Measurements from ENCODE around the gene GTF2A1.

GRCh38 chr14:81170829-81171195, 49.9 kb downstream of the GTF2A1 start:
- TF ChIP-seq EZH2 (IDR thresholded peaks at IDR 0.05; ENCODE audit: borderline replicate concordance, low read depth, low read length, poor library complexity, severe bottlenecking), result no peak
- 0 out of 2 replicates have a peak, but pooled peaks have one; percentile 7 for TF ChIP-seq CTCF (conservative IDR thresholded peaks at IDR 0.05; ENCODE audit: low read depth, low read length)
